ENCODE results near the gene INS.

Gene INS

DNA sequence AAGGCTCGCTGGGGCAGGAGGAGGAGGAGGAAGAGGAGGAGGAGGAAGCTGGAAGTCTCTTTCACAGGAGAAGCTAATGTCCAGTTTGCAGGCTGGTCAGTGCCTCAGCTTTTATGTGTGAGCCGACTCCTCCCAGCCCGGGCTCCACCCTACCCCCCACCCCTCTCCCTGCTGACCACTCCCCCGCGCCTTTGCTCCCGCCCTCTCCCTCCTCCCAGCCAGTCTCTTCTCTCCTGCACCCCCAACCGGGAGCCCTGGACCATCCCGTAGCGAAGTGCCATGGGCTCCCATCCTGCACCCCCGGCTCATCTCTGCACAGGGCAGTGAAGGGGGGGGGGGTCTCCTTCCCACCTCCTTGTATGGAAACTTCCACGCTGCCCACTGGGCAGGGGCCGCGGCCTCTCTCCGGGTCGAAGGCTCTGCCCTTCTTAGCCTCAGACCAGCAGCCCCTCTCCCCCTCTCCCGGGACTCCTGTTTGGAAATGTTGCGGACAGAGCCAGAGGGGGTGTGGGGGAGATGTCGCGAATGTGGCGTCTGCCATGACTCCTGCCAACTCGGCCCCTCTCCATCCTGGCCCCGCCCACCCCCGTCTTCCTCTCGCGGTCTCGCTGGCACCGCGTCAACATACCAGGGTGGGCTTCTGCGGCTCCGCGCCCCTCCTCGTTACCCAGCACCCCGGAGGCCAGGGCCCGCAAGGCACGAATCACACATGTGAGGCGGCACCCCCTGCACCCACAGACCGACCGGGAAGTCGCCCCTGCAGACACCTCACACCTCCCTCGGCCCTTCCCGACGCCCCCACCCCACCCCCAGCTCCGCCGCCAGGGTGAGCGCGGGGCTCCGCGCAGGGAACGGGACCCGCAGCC is 23.6 kb downstream of the INS start:
- H3K4me3 ChIP-seq (ENCODE audit: low read length): peak overlapping the region; percentile 47
- peaks cover 97% of the 10 kb centered on the region for H3K27me3 ChIP-seq (ENCODE audit: control insufficient read depth, insufficient read depth, low read length)
- H3K27ac ChIP-seq (ENCODE audit: low read length): no peak overlapping the region

DNA sequence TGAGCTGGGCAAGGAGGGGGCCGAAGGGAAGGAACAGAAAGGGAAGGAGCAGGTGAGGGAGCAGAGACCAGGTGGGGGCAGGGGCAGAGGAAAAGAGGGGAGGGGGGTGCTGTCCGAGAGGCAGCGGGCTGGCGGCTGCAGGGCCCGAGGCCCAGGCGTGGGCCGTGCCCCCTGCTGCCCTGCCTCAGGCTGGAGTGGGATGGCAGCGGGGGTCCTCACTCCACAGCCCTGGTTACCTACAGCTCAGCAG is 24.1 kb downstream of the INS start:
- no peaks in the 10 kb centered on the region for H3K9me3 ChIP-seq (ENCODE audit: control insufficient read depth, low read depth, low read length)
- H3K36me3 ChIP-seq (ENCODE audit: control insufficient read depth, low read depth, low read length): no peaks in the 10 kb centered on the region
- peaks cover 5% of the 10 kb centered on the region for H3K4me1 ChIP-seq (ENCODE audit: control insufficient read depth, low read depth, low read length)
- peaks cover 97% of the 10 kb centered on the region for H3K27me3 ChIP-seq (ENCODE audit: control insufficient read depth, insufficient read depth, low read length)
- no peak overlapping the region for H3K27ac ChIP-seq (ENCODE audit: low read length)
- no peak overlapping the region for H3K9ac ChIP-seq (ENCODE audit: low read length)
- H3K4me3 ChIP-seq (ENCODE audit: low read length): peak overlapping the region; percentile 47

More for the DNA sequence above, 23.6 kb downstream of the INS start:
- no peak overlapping the region for H3K9ac ChIP-seq (ENCODE audit: low read length)
- H3K9me3 ChIP-seq (ENCODE audit: control insufficient read depth, low read depth, low read length): no peaks in the 10 kb centered on the region
- peaks cover 5% of the 10 kb centered on the region for H3K4me1 ChIP-seq (ENCODE audit: control insufficient read depth, low read depth, low read length)
- H3K36me3 ChIP-seq (ENCODE audit: control insufficient read depth, low read depth, low read length): no peaks in the 10 kb centered on the region

DNA sequence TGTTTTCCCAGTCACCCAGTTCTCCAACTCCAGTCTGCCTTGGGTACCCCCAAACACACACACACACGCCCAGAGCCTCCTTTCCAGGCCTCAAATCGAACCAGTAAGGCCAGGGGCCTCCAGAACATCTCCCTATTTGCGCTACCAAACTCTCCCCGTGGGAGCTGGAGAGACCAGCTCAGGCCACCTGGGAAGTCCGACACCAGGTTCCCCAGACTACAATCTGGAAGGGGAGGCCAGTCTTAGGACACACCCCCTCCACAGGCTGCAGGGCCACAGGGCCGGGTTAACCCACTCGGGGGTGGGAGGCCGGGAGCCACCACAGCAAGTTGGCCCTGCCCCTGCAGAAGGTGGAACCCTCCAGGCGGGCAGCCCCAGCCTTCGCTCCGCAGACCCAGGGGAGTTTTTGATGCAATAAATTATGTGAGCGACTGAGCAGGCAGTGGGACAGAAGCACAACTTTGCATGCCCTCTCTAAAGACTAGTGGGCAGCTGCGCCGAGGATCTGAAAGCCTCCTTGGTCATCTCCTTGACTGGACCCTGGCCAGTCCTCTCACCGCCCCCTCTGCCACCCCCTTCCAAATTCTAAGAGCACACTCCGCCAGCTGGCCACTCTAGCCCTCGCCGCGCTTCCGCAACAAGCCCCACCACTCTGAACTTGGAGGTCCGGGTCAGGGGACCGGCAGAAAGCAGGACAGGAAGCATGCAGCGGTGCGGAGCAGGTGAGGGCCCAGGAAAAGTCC is 24.6 kb downstream of the INS start:
- H3K9ac ChIP-seq (ENCODE audit: low read length): no peak overlapping the region
- no peak overlapping the region for H3K4me3 ChIP-seq (ENCODE audit: low read length)
- H3K27me3 ChIP-seq (ENCODE audit: control insufficient read depth, insufficient read depth, low read length): peaks cover 94% of the 10 kb centered on the region
- no peaks in the 10 kb centered on the region for H3K36me3 ChIP-seq (ENCODE audit: control insufficient read depth, low read depth, low read length)
- no peaks in the 10 kb centered on the region for H3K9me3 ChIP-seq (ENCODE audit: control insufficient read depth, low read depth, low read length)
- peaks cover 5% of the 10 kb centered on the region for H3K4me1 ChIP-seq (ENCODE audit: control insufficient read depth, low read depth, low read length)
- H3K27ac ChIP-seq (ENCODE audit: low read length): no peak overlapping the region

DNA sequence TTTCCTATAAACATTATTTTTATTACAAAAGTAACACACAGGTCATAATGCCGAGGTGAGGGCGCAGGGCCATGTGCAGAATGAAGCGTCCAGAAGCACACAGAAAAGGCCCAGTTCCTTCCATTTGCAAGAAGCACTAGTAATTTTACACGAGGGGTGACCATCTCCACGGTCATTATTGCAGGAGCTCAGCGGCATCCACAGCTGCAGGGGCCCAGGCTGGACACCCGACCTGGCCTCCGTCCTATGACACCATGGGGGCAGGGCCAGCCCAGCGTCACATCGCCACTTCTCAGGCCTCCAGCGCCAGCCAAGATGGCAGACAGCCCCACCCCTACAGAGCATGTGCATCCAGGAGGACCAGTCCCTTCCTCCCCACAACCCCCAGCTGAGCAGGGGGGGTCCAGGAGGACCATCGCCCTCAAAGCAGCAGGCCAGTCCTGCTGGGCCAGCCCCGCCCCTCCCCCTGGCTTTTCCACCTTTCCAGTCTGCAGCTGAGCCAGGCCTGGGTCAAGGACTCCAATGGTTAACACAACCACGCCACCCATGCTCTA is 25.3 kb downstream of the INS start:
- Histone ChIP-seq H3K27ac (ENCODE audit: low read length) (no peak overlapping the region), H3K4me3 (ENCODE audit: low read length) (no peak overlapping the region), H3K9me3 (ENCODE audit: control insufficient read depth, low read depth, low read length) (no peaks in the 10 kb centered on the region), H3K36me3 (ENCODE audit: control insufficient read depth, low read depth, low read length) (no peaks in the 10 kb centered on the region), H3K4me1 (ENCODE audit: control insufficient read depth, low read depth, low read length) (peaks cover 5% of the 10 kb centered on the region), H3K27me3 (ENCODE audit: control insufficient read depth, insufficient read depth, low read length) (peaks cover 87% of the 10 kb centered on the region), H3K9ac (ENCODE audit: low read length) (no peak overlapping the region)

DNA sequence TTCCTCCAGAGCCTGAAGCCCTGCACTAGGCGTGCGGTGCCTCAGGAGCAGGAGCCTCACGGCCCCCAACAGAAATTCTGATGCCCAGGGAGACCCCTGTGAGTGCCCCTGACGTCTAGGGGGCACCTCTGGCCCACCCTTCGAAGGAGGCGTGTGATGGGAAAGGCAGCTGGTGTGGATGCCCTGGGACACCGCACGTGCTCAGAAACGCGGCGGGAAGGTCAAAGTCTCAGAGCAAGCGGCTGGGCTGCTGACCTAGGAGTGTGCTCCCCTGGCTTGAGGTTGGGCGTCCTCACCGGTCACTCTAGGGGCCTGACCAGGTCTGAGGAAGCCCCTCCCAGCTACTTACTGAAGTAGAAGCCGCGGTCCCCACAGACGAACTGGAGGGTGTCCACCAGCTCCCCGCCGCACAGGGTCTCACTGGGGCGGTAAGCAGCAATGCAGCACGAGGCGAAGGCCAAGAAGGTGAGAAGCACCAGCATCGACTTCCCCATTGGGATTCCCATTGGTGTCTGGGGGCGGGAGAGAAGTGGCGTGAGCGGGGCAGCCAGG is 25.9 kb downstream of the INS start:
- no peak overlapping the region for H3K4me3 ChIP-seq (ENCODE audit: low read length)
- H3K9ac ChIP-seq (ENCODE audit: low read length): no peak overlapping the region
- H3K36me3 ChIP-seq (ENCODE audit: control insufficient read depth, low read depth, low read length): no peaks in the 10 kb centered on the region
- H3K27me3 ChIP-seq (ENCODE audit: control insufficient read depth, insufficient read depth, low read length): peaks cover 81% of the 10 kb centered on the region
- no peaks in the 10 kb centered on the region for H3K9me3 ChIP-seq (ENCODE audit: control insufficient read depth, low read depth, low read length)
- peaks cover 5% of the 10 kb centered on the region for H3K4me1 ChIP-seq (ENCODE audit: control insufficient read depth, low read depth, low read length)
- no peak overlapping the region for H3K27ac ChIP-seq (ENCODE audit: low read length)

DNA sequence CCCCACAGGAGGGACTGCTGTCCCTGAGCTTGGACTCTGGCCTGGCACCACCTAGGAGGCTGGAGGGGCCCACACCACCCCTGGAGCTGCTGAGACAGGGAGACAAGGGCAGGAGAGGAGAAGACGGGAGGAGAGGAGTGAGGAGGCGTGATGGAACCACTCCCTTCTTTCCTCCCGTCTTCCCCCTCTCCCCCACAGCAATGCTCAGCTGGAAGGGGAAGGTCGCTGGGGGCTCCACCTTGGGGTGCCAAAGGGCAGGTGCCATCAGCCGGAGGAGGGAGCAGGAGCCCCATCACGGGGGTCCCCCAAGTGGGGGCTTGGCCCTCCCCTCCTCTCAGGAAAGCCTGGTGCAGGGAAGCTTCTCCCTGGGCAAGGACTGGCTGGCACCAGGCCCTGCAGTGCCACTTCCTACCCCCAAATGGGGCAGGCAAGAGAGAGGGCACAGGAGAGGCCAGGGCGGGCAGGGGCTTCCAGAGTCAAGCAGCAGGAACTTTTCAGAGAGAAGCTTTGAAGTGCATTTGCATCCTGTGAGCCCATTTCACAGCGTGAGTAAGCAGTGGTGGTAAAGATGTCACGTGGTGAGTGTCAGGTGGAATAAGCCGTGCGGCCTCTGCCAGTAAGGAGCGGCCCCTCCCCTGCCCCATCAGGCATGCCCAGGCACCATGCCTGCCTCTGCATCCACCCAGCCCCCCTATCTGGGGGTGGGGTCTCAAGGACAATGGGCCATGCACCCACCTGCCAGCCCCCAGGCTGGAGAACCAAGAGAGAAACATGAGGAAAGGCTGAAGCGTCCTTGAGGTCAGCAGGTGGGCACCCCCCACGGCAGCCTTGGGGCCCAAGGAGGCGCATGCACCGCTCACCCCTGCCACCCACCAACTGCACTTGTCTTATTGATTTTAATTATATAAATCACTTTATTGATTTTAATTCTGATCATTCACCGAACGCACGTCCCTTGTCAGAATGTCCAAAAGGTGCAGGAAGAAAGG is 26.7 kb downstream of the INS start:
- Histone ChIP-seq H3K9ac (ENCODE audit: low read length) (no peak overlapping the region), H3K9me3 (ENCODE audit: control insufficient read depth, low read depth, low read length) (no peaks in the 10 kb centered on the region), H3K4me1 (ENCODE audit: control insufficient read depth, low read depth, low read length) (peaks cover 5% of the 10 kb centered on the region), H3K4me3 (ENCODE audit: low read length) (no peak overlapping the region), H3K27me3 (ENCODE audit: control insufficient read depth, insufficient read depth, low read length) (peaks cover 74% of the 10 kb centered on the region), H3K36me3 (ENCODE audit: control insufficient read depth, low read depth, low read length) (no peaks in the 10 kb centered on the region), H3K27ac (ENCODE audit: low read length) (no peak overlapping the region)

DNA sequence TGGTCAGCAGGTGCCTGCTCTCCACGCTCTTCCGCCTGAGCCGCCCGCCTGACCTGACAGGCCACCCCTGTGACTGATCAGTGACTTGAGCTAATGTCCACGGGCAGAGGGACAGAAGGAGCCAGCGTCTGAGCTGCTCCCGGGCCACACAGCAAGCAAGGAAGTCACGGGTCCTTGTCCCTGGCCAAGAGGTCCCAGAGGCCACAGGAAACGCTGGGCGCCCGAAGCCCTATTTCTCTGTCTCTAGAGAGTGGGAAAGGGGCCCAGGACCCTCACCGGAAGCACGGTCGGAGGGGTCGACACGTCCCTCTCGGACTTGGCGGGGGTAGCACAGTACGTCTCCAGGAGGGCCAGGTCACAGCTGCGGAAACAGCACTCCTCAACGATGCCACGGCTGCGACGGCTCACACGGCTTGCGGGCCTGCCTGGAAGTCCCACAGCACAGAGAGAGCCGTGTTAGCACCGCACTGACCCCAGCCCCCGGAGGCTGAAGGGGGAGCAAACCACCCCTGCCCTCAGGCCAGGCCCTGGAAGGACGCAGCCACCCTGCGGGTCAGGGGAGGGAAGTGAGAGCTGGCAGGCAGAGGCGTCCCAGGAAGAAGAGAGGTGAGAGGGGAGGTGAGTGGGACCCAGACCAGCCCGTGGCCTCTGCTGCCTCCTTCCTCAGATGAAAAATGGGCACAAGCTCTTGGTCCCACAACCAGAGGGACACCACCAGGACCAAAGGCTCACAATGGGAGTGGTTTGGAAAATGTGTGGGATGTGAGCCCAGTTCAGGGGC is 27.6 kb downstream of the INS start:
- H3K9me3 ChIP-seq (ENCODE audit: control insufficient read depth, low read depth, low read length): no peaks in the 10 kb centered on the region
- H3K4me3 ChIP-seq (ENCODE audit: low read length): no peak overlapping the region
- H3K4me1 ChIP-seq (ENCODE audit: control insufficient read depth, low read depth, low read length): peaks cover 5% of the 10 kb centered on the region
- H3K36me3 ChIP-seq (ENCODE audit: control insufficient read depth, low read depth, low read length): no peaks in the 10 kb centered on the region
- peaks cover 67% of the 10 kb centered on the region for H3K27me3 ChIP-seq (ENCODE audit: control insufficient read depth, insufficient read depth, low read length)
- no peak overlapping the region for H3K9ac ChIP-seq (ENCODE audit: low read length)
- H3K27ac ChIP-seq (ENCODE audit: low read length): no peak overlapping the region

DNA sequence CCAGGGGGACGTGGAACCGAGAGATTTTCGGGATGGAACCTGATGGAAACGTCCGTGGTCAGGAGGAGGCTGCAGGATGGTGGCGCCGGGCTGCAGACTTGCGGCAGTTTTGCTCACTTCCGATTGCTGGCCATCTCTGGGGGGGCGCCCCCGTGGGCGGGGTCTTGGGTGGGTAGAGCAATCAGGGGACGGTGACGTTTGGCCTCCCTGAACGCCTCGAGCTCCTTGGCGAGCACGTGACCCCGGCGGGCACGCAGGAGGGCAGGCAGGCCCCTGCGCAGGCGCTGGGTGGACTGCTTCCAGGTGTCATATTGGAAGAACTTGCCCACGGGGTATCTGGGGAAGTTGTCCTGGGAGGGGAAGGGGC is 28.2 kb downstream of the INS start:
- Histone ChIP-seq H3K27me3 (ENCODE audit: control insufficient read depth, insufficient read depth, low read length) (peaks cover 62% of the 10 kb centered on the region), H3K9me3 (ENCODE audit: control insufficient read depth, low read depth, low read length) (no peaks in the 10 kb centered on the region), H3K27ac (ENCODE audit: low read length) (no peak overlapping the region), H3K4me3 (ENCODE audit: low read length) (no peak overlapping the region), H3K9ac (ENCODE audit: low read length) (no peak overlapping the region), H3K36me3 (ENCODE audit: control insufficient read depth, low read depth, low read length) (no peaks in the 10 kb centered on the region), H3K4me1 (ENCODE audit: control insufficient read depth, low read depth, low read length) (peaks cover 5% of the 10 kb centered on the region)

DNA sequence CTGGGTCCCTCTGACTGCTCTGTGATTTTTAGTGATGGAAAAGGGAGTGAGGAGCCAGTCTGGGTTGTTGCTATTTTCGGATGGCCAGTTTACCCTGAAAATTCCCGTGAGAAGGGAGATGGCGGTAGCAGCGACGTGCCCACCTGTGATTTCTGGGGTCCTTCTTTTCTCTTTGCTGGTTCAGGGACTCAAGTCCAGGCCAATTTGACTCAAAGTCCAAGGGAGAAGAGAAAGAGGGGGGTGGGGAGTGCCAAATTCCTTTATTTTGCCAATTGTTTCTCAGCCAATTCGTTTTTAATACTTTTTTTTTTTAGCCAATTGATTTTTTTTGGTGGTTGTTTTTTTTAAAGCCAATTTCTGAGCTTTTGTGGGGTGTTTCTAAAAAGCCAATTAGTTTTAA is 28.8 kb downstream of the INS start:
- Histone ChIP-seq H3K4me3 (ENCODE audit: low read length) (no peak overlapping the region), H3K27me3 (ENCODE audit: control insufficient read depth, insufficient read depth, low read length) (peaks cover 55% of the 10 kb centered on the region), H3K9ac (ENCODE audit: low read length) (no peak overlapping the region), H3K9me3 (ENCODE audit: control insufficient read depth, low read depth, low read length) (no peaks in the 10 kb centered on the region), H3K27ac (ENCODE audit: low read length) (no peak overlapping the region), H3K4me1 (ENCODE audit: control insufficient read depth, low read depth, low read length) (peaks cover 5% of the 10 kb centered on the region), H3K36me3 (ENCODE audit: control insufficient read depth, low read depth, low read length) (no peaks in the 10 kb centered on the region)

DNA sequence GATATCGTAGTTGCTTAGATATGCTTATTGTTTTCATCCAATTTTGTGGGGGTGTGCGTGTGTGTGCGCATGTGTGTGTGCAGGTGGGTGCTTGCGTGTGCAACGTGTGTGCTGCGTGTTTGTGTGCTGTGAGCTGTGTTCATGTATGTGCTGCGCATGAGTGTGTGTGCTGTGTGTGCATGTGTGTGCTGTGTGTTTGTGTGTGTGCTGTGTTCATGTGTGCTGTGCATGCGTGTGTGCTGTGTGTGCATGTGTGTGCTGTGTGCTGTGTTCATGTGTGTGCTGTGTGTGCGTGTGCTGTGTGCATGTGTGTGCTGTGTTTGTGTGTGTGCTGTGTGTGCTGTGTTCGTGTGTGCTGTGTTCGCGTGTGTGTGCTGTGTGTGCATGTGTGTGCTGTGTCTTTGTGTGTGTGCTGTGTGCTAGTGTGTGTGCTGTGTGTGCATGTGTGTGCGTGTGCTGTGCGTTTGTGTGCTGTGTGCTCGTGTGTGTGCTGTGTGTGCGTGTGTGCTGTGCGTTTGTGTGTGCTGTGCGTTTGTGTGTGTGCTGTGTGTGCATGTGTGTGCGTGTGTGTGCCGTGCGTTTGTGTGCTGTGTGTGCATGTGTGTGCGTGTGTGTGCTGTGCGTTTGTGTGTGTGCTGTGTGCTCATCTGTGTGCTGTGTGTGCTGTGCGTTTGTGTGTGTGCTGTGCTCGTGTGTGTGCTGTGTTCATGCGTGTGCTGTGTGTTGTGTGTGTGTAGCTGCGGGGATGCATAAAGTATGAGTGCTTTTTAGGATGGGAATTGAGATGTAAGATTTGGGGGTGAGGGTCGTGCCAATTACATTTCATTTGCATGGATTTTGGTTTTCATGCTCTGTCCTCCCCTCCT is 29.4 kb downstream of the INS start:
- peaks cover 49% of the 10 kb centered on the region for H3K27me3 ChIP-seq (ENCODE audit: control insufficient read depth, insufficient read depth, low read length)
- no peaks in the 10 kb centered on the region for H3K36me3 ChIP-seq (ENCODE audit: control insufficient read depth, low read depth, low read length)
- H3K9ac ChIP-seq (ENCODE audit: low read length): no peak overlapping the region
- no peak overlapping the region for H3K27ac ChIP-seq (ENCODE audit: low read length)
- no peak overlapping the region for H3K4me3 ChIP-seq (ENCODE audit: low read length)
- peaks cover under 1% of the 10 kb centered on the region for H3K4me1 ChIP-seq (ENCODE audit: control insufficient read depth, low read depth, low read length)
- no peaks in the 10 kb centered on the region for H3K9me3 ChIP-seq (ENCODE audit: control insufficient read depth, low read depth, low read length)
